Chondrocyte (in vitro differentiated cells): Measurements from ENCODE around the gene SNRK. TPM values are rescaled to one million over a fixed set of nuclear protein-coding genes. Genes with fewer than 3 reads are reported as not detected.

Experiments used
- DNase-seq: peaks from one replicate; pipeline ENCODE4 v3.0.0; 2021; ENCODE audit warnings: mixed read lengths, low spot score
- H3K27ac Mint-ChIP-seq: one replicate; pipeline ENCODE4 v1.8.0; 2021; ENCODE audit warnings: mild to moderate bottlenecking, moderate library complexity, mixed read lengths; ENCODE audit not compliant: unreplicated experiment
- H3K27me3 Mint-ChIP-seq: 2 replicates; pipeline ENCODE4 v1.8.0; 2021; ENCODE audit warnings: low read depth, mixed read lengths
- H3K36me3 Mint-ChIP-seq: 2 replicates; pipeline ENCODE4 v1.8.0; 2021; ENCODE audit warnings: low read depth, mixed read lengths
- H3K4me1 Mint-ChIP-seq: 2 replicates; pipeline ENCODE4 v1.8.0; 2021; ENCODE audit warnings: low read depth, mild to moderate bottlenecking, mixed read lengths
- H3K4me3 Mint-ChIP-seq: one replicate; pipeline ENCODE4 v1.8.0; 2021; ENCODE audit warnings: mild to moderate bottlenecking, moderate library complexity, mixed read lengths; ENCODE audit not compliant: unreplicated experiment
- H3K9me3 Mint-ChIP-seq: 2 replicates; pipeline ENCODE4 v1.8.0; 2021; ENCODE audit warnings: low read depth, mixed read lengths
- total RNA-seq: library from RNA; stranded (reverse); gene quantifications from 3 replicates; pipeline ENCODE4 v1.2.1, GENCODE V29; 2021
- TF ChIP-seq, protein P1 (sequence below): fragments of 200-600 bp; sonication (generic); IDR thresholded peaks from 2 replicates; pipeline ENCODE4 v1.5.0; 2021; ENCODE audit warnings: antibody characterized with exemption, mild to moderate bottlenecking, moderate library complexity

Gene SNRK
- total RNA-seq, 1 donor from 2014 or later: 18.1 TPM

DNA sequence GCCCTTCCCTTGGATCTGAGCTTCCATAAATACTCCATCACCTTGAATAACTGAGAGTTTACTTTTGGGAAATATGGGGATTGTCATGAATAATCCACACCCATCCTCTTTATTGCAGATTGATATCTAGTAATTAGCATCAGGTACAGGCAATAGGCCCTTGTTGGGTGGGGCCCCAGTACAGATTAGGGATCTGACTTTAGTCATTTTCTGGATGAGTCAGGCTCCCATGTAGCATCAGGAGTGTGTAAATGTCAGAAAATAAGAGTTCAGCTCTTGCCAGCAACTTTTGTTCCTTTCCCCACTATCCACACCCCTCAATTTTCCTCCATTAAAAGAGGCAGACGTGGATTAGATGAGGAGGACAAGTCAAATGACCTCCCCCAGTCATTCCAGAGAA, 17.7 kb upstream of the SNRK start:
- no peak for DNase-seq
- H3K4me1 Mint-ChIP-seq: no peaks in the 10 kb centered on the region
- no peaks in the 10 kb centered on the region for H3K36me3 Mint-ChIP-seq
- no peak overlapping the region for H3K27ac Mint-ChIP-seq
- TF ChIP-seq, protein P1, sequence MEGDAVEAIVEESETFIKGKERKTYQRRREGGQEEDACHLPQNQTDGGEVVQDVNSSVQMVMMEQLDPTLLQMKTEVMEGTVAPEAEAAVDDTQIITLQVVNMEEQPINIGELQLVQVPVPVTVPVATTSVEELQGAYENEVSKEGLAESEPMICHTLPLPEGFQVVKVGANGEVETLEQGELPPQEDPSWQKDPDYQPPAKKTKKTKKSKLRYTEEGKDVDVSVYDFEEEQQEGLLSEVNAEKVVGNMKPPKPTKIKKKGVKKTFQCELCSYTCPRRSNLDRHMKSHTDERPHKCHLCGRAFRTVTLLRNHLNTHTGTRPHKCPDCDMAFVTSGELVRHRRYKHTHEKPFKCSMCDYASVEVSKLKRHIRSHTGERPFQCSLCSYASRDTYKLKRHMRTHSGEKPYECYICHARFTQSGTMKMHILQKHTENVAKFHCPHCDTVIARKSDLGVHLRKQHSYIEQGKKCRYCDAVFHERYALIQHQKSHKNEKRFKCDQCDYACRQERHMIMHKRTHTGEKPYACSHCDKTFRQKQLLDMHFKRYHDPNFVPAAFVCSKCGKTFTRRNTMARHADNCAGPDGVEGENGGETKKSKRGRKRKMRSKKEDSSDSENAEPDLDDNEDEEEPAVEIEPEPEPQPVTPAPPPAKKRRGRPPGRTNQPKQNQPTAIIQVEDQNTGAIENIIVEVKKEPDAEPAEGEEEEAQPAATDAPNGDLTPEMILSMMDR: no peak
- H3K4me3 Mint-ChIP-seq: no peak overlapping the region
- H3K27me3 Mint-ChIP-seq: peaks cover 5% of the 10 kb centered on the region
- no peaks in the 10 kb centered on the region for H3K9me3 Mint-ChIP-seq

DNA sequence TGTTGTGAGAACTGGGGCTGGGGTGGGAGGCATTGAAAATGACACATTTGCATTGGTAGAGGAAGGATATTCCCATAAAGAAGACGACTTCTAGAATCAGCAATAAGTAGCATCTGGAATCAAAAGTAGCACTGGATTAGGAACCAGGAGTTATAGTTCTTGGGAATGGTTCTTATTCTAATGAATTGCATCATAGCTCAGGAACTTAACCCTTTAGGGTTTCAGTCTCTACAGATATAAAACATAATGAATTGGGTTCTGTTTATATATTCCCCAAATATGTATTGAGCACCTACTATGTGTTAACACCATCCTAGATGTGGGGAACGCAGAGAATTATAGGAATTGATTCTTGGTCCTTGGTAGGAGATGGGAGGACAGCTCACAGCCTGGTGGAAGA, 16.3 kb upstream of the SNRK start:
- Mint-ChIP-seq H3K27ac (no peak overlapping the region), H3K4me3 (no peak overlapping the region), H3K36me3 (no peaks in the 10 kb centered on the region), H3K4me1 (no peaks in the 10 kb centered on the region), H3K9me3 (no peaks in the 10 kb centered on the region), H3K27me3 (peaks cover 4% of the 10 kb centered on the region)
- no peak for DNase-seq
- TF ChIP-seq, protein P1: no peak

DNA sequence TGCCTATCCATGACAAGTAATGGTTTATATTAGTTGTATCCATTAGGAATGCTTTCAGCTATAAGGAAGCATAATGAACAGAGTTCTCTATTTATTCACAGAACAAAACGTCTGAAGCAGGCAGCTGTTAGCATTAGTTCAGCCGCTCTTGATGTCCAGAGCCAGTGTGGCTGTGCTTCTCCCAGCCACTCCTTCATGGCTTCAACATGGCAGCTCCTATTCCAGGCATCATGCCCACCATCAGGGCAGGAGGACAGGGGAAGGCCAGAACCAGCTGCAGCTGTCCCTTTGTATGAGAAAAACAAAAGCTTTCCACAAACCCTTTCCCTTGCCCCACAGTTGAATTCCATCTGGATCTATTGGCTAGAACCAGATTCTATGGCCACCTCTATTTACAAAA, 12.9 kb upstream of the SNRK start:
- Mint-ChIP-seq H3K4me1 (no peaks in the 10 kb centered on the region), H3K4me3 (no peak overlapping the region), H3K36me3 (no peaks in the 10 kb centered on the region), H3K27me3 (peaks cover 10% of the 10 kb centered on the region), H3K27ac (no peak overlapping the region), H3K9me3 (no peaks in the 10 kb centered on the region)
- TF ChIP-seq, protein P1: no peak
- DNase-seq: no peak

DNA sequence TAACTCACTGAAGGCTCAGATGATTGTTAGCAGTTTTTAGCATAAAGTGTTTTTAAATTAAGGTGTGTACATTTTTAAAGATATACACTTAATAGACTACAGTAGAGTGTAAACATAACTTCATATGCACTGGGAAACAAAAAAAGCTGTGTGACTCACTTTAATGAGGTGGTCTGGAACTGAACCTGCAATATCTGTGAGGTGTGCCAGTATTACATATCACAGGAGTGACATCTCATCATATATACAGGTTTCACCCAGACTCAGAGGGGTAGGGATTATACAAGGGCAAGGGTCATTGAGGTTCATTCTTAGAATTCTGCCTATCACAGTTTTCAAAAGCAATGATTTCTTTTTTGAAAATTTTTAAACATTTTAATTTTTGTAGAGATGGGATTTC, 7.3 kb upstream of the SNRK start:
- Mint-ChIP-seq H3K9me3 (no peaks in the 10 kb centered on the region), H3K4me1 (no peaks in the 10 kb centered on the region), H3K27ac (no peak overlapping the region), H3K27me3 (peaks cover 23% of the 10 kb centered on the region), H3K4me3 (no peak overlapping the region), H3K36me3 (peaks cover 2% of the 10 kb centered on the region)
- no peak for DNase-seq
- TF ChIP-seq, protein P1: no peak

DNA sequence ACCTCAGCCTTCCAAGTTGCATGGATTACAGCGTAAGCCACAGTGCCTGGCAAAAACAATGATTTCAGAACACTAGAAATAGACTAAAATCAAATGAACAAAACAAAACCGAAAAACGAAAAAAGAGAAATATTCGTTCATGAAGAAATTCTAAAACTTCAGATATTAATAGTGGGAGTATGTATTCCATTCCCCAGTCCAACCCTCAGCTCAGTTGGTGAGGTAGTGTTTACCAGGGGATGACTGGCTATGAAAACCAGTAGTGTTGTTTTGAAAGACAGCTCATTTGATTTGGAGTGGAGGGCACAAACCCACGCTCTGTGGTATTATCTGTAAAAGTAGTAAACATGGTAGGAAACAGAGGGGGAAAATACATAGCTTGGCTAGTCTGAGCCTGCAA, 6.8 kb upstream of the SNRK start:
- peaks cover 25% of the 10 kb centered on the region for H3K27me3 Mint-ChIP-seq
- H3K4me3 Mint-ChIP-seq: no peak overlapping the region
- TF ChIP-seq, protein P1: no peak

More for the DNA sequence above, 6.8 kb upstream of the SNRK start:
- H3K36me3 Mint-ChIP-seq: peaks cover 2% of the 10 kb centered on the region
- no peaks in the 10 kb centered on the region for H3K4me1 Mint-ChIP-seq
- DNase-seq: no peak
- H3K9me3 Mint-ChIP-seq: no peaks in the 10 kb centered on the region
- no peak overlapping the region for H3K27ac Mint-ChIP-seq
